Thyroid gland (tissue), 4 donors: ENCODE data around the gene SH3TC1.

Experiments used
- POLR2A ChIP-seq, 2 donors: fragments of 450-650 bp; IDR thresholded peaks; one replicate each; pipeline ENCODE4 v1.6.1; 2017; ENCODE audit warnings: antibody characterized with exemption in 2 of 2, mild to moderate bottlenecking in 2 of 2, moderate library complexity in 1 of 2
- TF ChIP-seq, protein P1 (sequence below), 6 experiments: fragments of 200-600 bp in 3 of 6; fragments of 450-650 bp in 3 of 6; sonication (generic) in 3 of 6; IDR thresholded peaks; one replicate each; pipeline ENCODE4 v1.5.1; 2016 to 2019; ENCODE audit warnings: antibody characterized with exemption in 6 of 6, mild to moderate bottlenecking in 2 of 6, inconsistent platforms in 1 of 6, moderate library complexity in 1 of 6

DNA sequence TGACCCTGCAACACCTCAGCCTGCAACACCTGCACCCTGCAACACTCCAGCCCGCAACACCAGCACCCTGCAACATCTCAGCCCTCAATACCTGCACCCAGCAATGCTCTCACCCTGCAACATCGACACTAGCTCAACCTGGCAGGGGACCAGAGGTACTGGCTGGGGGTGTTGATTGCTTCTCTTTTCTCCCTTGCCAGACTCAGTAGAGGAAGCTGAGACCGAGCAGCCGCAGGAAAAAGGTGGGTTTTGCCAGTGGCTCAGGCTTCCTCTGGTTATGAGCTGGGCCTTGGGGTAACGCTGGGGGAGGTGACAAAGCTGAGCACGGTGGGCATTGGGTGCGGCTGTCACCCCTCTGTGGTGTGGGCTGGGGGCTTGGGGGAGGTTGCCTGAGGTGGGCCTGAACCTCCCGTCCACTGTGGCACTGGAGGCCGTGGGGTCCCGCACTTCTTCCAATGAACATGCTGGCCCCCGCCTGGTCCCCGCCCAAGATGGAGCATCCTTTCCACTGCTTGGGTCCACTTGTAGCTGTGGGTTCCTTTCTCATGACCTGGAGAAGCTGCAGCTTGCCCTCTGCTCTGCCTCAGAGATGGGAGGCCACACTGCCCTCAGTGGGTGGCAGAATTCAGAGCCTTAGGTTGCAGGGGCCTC is 26.0 kb downstream of the SH3TC1 start:
- TF ChIP-seq, protein P1, sequence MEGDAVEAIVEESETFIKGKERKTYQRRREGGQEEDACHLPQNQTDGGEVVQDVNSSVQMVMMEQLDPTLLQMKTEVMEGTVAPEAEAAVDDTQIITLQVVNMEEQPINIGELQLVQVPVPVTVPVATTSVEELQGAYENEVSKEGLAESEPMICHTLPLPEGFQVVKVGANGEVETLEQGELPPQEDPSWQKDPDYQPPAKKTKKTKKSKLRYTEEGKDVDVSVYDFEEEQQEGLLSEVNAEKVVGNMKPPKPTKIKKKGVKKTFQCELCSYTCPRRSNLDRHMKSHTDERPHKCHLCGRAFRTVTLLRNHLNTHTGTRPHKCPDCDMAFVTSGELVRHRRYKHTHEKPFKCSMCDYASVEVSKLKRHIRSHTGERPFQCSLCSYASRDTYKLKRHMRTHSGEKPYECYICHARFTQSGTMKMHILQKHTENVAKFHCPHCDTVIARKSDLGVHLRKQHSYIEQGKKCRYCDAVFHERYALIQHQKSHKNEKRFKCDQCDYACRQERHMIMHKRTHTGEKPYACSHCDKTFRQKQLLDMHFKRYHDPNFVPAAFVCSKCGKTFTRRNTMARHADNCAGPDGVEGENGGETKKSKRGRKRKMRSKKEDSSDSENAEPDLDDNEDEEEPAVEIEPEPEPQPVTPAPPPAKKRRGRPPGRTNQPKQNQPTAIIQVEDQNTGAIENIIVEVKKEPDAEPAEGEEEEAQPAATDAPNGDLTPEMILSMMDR (IDR thresholded peaks at IDR 0.05), result no peak
- no peak for TF ChIP-seq POLR2A (IDR thresholded peaks at IDR 0.05)
